Stomach smooth muscle (tissue), 2 donors: Measurements from ENCODE around the gene SLC7A4.
"Not testable (repeated sequence)": the region's sequence is repeated elsewhere in the genome, so short reads cannot be mapped to it uniquely, and the experiment has no call there.

ENCODE experiments used
- H3K27ac ChIP-seq: one replicate; pipeline ENCODE4 v1.7.0; 2013; ENCODE audit warnings: mild to moderate bottlenecking, low read length, inconsistent platforms
- H3K27me3 ChIP-seq, 2 donors: one replicate each; pipeline ENCODE4 v1.7.0; 2013; ENCODE audit warnings: low read length in 2 of 2; ENCODE audit not compliant: insufficient read depth in 2 of 2, control insufficient read depth in 1 of 2
- H3K36me3 ChIP-seq, 2 donors: one replicate each; pipeline ENCODE4 v1.7.0; 2013; ENCODE audit warnings: low read length in 2 of 2; ENCODE audit not compliant: control insufficient read depth in 2 of 2, insufficient read depth in 2 of 2
- H3K4me1 ChIP-seq: one replicate; pipeline ENCODE4 v1.7.0; 2013; ENCODE audit warnings: low read length; ENCODE audit not compliant: control insufficient read depth, insufficient read depth
- H3K4me3 ChIP-seq, 2 donors: one replicate each; pipeline ENCODE4 v1.7.0; 2013; ENCODE audit warnings: low read length in 2 of 2
- H3K9ac ChIP-seq, 2 donors: one replicate each; pipeline ENCODE4 v1.7.0; 2013; ENCODE audit warnings: low read length in 2 of 2, mild to moderate bottlenecking in 1 of 2
- H3K9me3 ChIP-seq, 2 donors: one replicate each; pipeline ENCODE4 v1.7.0; 2013; ENCODE audit warnings: low read length in 2 of 2; ENCODE audit not compliant: control insufficient read depth in 2 of 2
- donor health status: healthy.
- donor health status: Pancreatic carcinoma.

SLC7A4 gene

GRCh38 chr22:21048448-21048847, 16.1 kb upstream of the SLC7A4 start:
- not testable (repeated sequence) for H3K36me3 ChIP-seq, H3K27me3 ChIP-seq, H3K9me3 ChIP-seq, H3K9ac ChIP-seq, H3K4me3 ChIP-seq, H3K27ac ChIP-seq
- H3K4me1 ChIP-seq = peaks cover 17% of the 10 kb centered on the region

- Histone ChIP-seq H3K9me3 (no peaks in the 10 kb centered on the region), H3K36me3 (no peaks in the 10 kb centered on the region), H3K27ac (no peak overlapping the region)
Observed at GRCh38 chr22:21047730-21048129, 15.4 kb upstream of the SLC7A4 start.

DNA sequence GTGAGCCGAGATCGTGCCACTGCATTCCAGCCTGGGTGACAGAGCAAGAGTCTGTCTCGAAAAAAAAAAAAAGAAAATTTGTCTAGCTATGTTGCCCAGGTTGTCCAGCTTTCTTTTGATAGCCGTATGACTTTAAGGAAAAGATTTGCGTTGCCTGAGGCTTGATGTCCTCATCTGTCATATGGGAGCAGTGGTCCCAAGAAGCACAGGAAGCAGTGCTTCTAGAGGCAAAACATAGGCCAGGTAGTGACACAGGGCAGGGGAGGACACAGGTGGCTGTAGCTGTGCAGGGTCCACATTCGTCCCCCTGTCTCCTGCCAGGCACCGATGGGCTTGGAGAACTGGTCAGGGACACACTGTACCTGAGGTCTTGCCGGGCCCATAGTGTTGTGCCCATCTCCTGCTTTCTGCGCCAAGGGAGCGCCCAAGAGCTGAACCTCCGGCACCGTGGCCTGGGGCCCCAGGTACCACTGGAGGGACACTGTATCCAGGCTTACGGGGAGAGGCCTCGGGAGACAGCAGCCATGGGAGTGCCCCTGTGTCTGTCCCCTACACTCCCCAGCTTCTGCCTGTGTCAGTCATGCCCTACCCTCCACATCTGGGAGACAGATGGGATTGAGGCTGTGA, 14.8 kb upstream of the SLC7A4 start:
- Histone ChIP-seq H3K27me3 (no peaks in the 10 kb centered on the region), H3K9me3 (no peaks in the 10 kb centered on the region), H3K27ac (no peak overlapping the region), H3K4me3 (no peak overlapping the region), H3K4me1 (peaks cover 17% of the 10 kb centered on the region), H3K9ac (no peak overlapping the region), H3K36me3 (no peaks in the 10 kb centered on the region)

More at GRCh38 chr22:21047730-21048129, 15.4 kb upstream of the SLC7A4 start:
- Histone ChIP-seq H3K4me3 (no peak overlapping the region), H3K4me1 (peaks cover 17% of the 10 kb centered on the region), H3K9ac (no peak overlapping the region), H3K27me3 (no peaks in the 10 kb centered on the region)

- Histone ChIP-seq H3K9me3 (no peaks in the 10 kb centered on the region), H3K4me3 (peak within 1 kb of the TSS; percentile 80 to 84), H3K27me3 (no peaks in the 10 kb centered on the region), H3K4me1 (peaks cover 17% of the 10 kb centered on the region), H3K36me3 (no peaks in the 10 kb centered on the region), H3K27ac (no peak within 1 kb of the TSS), H3K9ac (peak within 1 kb of the TSS; percentile 29 to 35)
Observed at GRCh38 chr22:21045585-21046294, 13.4 kb upstream of the SLC7A4 start, which contains the start of gene LRRC74B. Gene LRRC74B (plus strand): TSS chr22:21045946. CDS start chr22:21045987, 41 bp downstream.

GRCh38 chr22:21044931-21045584, 12.7 kb upstream of the SLC7A4 start:
- no peak overlapping the region for H3K27ac ChIP-seq
- no peaks in the 10 kb centered on the region for H3K9me3 ChIP-seq
- H3K4me3 ChIP-seq = peak overlapping the region; percentile 80 to 84
- H3K27me3 ChIP-seq = no peaks in the 10 kb centered on the region
- H3K9ac ChIP-seq = peak overlapping the region; percentile 29 to 35
- H3K36me3 ChIP-seq = no peaks in the 10 kb centered on the region
- H3K4me1 ChIP-seq = peaks cover 17% of the 10 kb centered on the region

DNA sequence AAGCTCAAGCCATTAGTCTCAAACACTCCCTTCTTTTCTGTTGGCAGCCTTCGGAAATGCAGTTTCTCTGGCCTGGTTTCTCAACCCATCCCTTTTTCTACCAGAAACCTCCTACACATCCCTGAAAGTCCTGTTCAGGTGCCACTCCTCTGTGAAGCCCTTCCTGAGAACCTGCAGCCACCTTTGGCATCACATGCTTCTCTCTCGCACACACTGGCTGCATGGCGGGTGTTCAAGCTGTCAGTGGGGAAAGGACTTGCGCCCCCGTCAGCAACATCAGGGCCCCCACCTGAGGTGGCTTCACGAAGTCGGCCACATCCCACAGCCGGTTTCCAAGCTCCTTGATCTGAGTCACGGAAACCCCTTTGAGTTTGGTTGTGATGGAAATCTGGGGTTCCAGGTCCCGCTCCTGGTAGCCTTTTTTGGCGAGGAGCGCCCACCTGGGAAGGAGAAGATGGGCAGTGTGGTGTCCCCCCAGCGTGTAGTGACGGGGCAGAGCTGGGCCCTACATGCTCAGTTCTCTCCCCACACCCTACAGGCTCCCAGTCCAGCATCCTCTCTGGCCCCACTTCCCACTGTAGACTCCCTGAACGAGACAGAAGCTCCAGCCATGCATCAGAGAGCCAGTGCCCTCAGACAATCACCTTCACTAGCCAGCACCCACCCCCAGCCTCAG, 11.6 kb upstream of the SLC7A4 start:
- Histone ChIP-seq H3K27ac (no peak overlapping the region), H3K4me3 (no peak overlapping the region), H3K27me3 (no peaks in the 10 kb centered on the region), H3K36me3 (no peaks in the 10 kb centered on the region), H3K9ac (no peak overlapping the region), H3K4me1 (peaks cover 17% of the 10 kb centered on the region), H3K9me3 (no peaks in the 10 kb centered on the region)

- Histone ChIP-seq H3K4me3 (no peak overlapping the region), H3K27ac (no peak overlapping the region), H3K9me3 (no peaks in the 10 kb centered on the region)
Observed at GRCh38 chr22:21042978-21043859, 10.9 kb upstream of the SLC7A4 start.

GRCh38 chr22:21041937-21042336, 9.6 kb upstream of the SLC7A4 start:
- H3K27me3 ChIP-seq = no peaks in the 10 kb centered on the region
- H3K9ac ChIP-seq = no peak overlapping the region
- no peak overlapping the region for H3K27ac ChIP-seq
- H3K36me3 ChIP-seq = no peaks in the 10 kb centered on the region
- peaks cover 17% of the 10 kb centered on the region for H3K4me1 ChIP-seq
- no peaks in the 10 kb centered on the region for H3K9me3 ChIP-seq
- no peak overlapping the region for H3K4me3 ChIP-seq

More at GRCh38 chr22:21042978-21043859, 10.9 kb upstream of the SLC7A4 start:
- H3K9ac ChIP-seq = no peak overlapping the region
- H3K36me3 ChIP-seq = no peaks in the 10 kb centered on the region
- no peaks in the 10 kb centered on the region for H3K27me3 ChIP-seq
- peaks cover 17% of the 10 kb centered on the region for H3K4me1 ChIP-seq

GRCh38 chr22:21039158-21039557, 6.8 kb upstream of the SLC7A4 start:
- not testable (repeated sequence) for H3K4me3 ChIP-seq, H3K36me3 ChIP-seq, H3K4me1 ChIP-seq, H3K27ac ChIP-seq, H3K27me3 ChIP-seq, H3K9ac ChIP-seq, H3K9me3 ChIP-seq

DNA sequence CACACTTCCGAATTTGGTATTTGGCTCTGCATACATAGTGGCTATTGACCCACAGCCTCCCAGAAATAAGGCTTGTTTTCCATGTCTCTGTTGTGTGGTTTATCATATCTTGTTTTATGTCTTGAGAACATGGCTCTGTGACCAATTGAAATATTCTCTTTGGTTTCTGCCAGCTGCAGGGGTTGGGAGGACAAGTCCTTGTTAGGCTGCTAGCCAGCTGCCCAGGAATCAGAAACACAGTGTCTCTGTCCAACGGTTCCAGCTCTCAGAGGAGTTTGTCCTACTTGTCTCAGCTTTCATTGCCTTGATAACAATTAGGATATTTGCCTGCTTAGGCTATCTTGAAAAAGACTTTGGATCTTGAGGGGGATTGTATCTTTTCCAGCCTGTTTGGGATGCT, 6.0 kb upstream of the SLC7A4 start:
- Histone ChIP-seq H3K9ac (no peak overlapping the region), H3K36me3 (no peaks in the 10 kb centered on the region), H3K27me3 (no peaks in the 10 kb centered on the region), H3K4me3 (no peak overlapping the region), H3K4me1 (no peaks in the 10 kb centered on the region), H3K27ac (no peak overlapping the region), H3K9me3 (no peaks in the 10 kb centered on the region)
